ENCODE measurements around the gene SLX4IP.

- TF ChIP-seq CTCF (conservative IDR thresholded peaks at IDR 0.05 in 1 of 2, IDR thresholded peaks at IDR 0.05 in 1 of 2; ENCODE audit: extremely low read depth in 1 of 2, insufficient read depth in 1 of 2, low read depth in 1 of 2, low read length in 2 of 2) (no peak), EZH2 (IDR thresholded peaks at IDR 0.05; ENCODE audit: borderline replicate concordance, low read length) (no peak)
Observed at GRCh38 chr20:10673176-10673841, 238.2 kb downstream of the SLX4IP start.
